Activated T-helper 1 cell treated with Interleukin-2 at 50 U/mL for 16 hours (primary cell): Measurements from ENCODE around the gene RING1.

ENCODE experiments used
- DNase-seq: peaks from one replicate; pipeline ENCODE4 v3.0.0-alpha.2; 2020; ENCODE audit warnings: low read depth

The RING1 gene

DNA sequence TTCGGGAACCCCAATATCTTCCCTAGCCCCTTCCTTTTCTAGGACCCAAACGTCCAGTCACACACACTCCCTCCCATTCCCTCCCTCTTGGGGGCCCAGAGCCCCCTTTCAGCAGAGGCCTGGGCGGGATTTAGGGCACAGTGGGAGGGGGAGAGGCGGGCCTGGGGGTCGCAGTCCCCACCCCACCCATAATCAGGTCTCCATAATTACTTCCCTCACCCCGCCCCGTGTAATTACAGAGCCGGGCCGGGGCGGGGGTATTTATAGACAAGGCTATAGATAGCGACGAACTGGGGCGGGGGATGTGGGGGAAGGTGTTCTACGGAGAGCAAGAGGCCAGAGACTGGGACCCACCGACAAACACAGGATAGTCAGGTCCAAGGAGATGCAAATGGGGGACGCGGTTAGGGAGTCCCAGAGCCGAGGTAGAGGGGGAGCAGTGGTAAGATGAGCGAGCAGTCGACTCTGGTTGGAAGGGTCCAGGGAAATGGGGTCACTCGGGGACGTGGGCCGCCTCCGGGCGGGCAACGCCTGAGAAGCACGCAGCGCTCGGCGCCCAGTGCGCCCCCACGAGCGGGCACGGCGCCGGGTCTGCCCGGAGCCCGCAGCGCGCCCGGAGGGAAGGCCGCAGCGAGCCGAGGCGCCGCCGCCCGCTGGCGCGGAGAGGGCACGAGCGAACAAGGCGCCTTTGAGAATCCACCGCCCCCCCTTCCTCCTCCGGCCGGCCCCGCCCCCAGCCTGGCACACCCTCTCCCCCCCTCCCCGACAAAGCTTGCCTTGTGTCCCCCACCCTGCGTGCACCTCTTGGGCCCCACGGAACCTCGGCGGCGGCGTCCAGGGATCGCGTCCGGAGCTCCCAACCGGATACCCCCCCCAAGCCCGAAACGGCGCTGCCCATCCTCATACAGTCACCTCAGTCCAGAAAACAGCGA, 15.4 kb upstream of the RING1 start:
- no peak for DNase-seq

DNA sequence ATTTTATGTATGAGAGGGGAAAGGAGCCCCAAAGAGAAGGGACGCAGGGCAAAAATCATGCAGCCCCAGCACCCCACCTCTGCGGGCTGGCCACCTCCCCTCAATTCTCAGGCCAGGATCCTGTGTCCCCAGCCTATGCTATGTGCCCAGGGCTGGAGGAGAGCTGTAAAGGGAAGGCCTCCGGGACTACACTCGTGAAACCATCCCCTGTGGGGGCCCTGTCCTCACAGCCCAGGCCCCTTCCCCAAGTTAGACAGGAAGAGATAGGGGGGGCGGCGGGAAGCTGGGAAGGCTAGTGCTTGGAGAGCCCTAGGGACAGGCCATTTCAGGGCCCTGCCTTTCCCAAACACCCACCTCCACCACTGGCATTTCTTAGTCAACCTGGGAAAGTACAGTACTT, 14.7 kb upstream of the RING1 start:
- DNase-seq = no peak

DNA sequence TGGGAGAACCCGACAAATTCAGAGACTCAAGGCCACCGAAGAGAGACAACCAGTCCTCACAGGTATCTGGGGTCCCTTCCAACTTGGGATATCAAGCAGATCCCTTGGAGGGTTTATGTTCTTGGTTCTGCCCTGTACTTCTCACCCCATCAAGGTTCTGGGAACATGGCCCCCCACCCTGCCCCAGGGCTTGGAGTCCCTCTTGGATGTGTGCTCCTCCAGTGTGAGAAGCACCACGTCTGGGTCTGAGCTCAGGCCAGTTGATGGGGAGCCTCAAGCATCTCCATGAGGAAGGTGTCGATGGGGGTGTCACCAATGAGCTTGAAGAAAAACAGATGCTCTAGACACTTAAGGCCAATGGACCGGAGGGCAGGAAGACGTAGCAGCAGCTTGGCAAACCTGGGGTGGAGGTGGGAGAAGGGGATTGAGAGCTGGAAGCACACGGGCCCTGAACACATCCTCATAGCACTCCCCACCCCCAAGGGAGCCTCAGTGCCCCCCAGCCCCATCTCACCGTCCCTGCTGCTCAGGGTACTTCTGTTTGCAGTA, 13.8 kb upstream of the RING1 start:
- DNase-seq = no peak

DNA sequence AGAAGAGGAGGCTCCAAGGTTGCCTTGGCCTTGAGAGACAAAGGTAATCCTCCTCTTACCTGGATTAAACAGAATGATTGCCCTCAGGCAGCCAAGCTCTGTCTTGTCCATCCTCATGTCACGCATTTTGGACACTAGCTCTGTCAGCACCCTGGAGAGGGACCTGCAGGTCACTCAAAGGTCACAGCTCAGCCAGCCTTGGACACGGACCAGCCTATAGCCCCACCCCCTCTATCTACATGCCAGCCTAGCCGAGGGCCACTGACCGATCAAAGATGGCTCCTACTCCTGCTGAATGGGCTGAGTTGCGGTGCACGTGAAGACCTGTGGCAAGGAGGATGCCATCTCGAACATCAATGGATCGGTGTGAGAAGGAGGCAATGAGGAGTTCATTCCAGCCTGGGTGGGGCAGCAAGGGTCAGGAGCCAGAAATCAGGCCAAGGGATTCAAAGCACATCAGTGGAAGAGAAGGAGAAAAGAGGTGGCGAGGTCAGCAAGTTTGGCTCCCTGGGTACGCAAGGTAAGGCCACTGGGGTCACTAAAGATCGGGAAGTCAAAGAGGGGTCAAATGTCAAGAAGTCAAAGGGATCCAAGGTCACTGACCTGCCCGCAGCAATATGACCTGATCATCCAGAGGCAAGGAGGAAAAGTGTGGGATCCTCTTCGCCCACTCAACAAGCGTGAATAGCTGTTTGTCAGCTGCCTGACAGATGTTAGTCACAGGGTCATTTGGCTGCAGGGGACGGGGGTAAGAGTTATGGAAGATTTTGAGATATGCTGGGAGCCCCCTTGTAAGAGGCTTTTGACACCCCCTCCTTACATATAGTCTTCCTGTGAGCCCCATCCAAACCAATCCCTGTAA, 12.8 kb upstream of the RING1 start:
- no peak for DNase-seq

DNA sequence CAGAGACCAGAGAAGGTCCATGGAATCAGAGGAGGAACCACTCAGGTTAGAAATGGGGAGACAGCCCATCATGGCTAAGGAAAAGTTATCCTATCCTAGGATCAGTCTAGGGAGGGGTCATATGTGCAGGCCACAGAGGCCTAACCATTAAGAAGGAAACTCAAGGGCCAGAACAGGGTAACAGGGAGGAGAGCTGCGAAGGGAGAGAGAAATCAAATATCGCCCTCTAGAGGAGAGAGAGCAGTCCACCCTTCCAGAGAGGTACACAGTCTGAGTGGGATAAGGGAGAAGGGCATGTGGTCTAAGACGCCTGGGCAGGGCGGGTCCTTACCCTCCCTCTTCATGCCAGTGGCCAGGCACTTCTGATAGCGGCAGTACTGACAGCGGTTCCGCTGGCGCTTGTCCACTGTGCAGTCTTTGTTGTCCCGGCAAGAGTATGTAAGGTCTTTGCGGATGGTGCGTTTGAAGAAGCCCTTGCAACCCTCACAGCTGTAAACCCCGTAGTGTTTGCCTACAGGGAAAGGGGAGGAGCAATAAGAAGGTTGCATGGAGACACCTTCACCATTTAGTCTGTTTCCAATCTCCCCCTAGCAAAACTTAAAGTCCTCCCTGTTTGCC, 10.8 kb upstream of the RING1 start:
- DNase-seq = no peak

DNA sequence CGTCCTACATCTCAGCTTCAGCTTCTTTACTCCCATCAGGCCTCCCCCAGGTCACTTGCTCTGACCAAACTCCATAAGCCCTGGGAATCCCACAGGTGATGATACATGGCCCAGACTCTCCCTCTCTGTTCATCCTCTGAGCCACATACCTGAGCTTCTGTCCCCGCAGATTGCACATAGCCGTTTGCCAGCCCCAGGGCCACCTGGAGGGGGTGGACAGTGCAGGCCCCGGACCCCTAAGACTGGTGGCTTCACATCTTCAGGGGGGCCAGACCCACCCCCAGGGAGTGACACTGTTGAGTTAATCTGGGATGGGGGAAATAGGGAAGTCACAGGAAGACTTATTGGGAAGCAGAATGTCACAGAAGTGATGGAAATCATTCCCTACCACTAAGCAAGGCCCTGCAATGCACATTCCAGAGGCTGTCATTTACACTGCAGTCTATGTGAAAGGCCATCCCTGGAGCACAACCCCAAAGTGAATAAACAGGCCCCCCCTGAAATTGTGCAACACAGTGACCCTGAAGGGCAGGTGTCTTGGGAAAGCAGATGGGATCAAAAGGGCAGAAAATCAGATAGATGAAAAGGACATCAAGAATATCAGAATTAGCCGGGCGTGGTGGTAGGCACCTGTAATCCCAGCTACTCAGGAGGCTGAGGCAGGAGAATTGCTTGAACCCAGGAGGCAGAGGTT, 10.0 kb upstream of the RING1 start:
- DNase-seq = no peak

DNA sequence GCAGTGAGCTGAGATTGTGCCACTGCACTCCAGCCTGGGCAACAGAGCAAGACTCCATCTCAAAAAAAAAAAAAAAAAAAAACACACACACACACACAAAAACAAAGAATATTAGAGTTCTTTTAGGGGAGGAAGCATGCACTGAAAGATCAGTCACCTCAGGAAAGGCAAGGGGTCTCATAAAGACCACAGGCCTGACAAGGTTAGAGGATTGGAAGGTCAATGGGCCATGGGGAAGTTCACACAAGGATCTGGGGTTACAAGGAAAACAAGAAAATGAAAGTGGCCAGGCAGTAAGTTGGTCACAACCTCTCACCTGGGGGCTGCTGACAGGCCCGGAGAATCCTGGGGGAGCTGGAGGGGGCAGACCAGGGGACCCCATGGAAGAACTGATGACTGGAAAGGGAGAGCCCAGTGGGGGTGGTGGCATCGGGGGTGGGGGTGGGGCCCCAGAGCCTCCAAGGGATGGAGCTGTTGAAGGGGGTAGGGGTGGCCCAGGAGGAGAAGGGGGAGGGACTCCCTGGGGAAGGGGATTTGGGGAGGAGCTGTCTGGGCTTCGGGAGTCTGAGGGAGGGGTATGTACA, 9.4 kb upstream of the RING1 start:
- no peak for DNase-seq

DNA sequence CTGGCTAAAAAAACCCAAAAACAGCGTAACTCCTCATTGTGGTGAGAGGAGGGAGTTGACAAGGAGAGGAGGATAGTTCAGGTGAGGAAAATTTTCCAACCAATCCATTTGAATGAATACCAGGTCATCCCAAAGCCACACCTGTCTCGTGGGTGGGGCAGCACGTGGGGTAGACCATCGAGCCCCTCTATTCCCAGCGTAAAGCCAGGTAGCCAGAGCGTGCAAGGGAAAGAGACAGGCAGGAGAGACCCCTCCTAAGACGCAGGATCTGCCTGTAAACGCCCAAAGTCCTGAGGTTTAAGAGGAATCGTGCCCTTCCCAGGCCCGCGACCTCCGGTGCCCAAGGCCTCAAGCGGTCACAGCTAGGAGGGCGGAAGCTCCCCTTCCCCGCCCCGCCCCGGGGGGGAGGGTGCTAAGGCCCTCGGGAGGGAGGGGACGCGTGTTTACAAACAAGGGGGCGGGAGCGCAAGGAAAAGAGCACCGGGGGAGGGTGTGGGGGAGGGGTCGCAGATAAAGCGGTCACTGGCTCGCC, 8.5 kb upstream of the RING1 start:
- DNase-seq = peak; percentile 61

DNA sequence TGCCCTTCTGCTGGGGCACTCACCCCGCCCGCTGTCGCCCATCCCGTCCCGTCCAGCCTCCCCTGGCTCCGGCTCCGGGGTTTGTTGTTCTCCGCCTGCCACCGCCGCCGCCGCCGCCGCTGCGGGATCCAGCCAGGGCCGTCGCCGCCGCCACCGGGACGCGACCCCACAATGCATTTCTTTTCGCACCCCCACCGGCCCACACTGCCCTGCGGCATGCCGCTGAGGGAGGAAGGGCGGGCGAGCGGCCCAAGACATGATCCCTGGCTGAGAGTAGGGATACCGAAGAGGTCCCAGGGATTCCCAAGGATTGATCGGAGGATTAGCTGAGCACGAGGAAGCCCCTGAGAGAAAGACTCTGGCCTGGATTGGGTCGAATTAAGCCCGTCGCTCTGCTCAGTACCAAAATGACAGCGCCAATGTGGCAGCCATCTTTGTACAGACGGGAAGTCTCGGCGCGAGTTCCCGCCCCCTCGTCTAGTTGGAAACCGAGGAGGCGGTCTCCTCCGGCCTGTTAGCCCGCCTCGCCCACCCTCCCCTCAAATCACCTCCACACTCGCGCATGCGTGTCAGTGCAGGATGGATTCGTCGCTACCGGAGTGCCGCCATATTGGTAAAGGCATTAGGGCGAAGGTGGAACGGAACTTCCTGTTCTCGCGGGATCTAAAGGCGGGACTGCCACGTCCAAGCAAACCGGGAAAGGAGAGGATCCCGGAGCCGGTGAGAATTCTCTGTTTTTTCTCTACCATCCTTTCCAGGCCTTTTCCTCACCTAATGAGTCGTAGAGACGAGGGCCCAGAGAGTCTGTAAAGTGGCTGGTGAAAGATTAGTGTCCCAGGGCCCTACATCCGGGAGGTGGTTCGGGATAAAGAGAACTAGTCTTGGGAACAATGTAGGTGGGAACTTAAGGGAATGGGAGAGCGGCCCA, 7.8 kb upstream of the RING1 start, which contains the start of the genes RXRB and SLC39A7:
RXRB (minus strand) TSS at position 447 of the 928 bp plus-strand sequence; CDS start at position 258, 189 bp downstream.
SLC39A7 (plus strand) TSS at position 649 of the 928 bp plus-strand sequence. CDS start 379 bp downstream, outside the sequence.
- DNase-seq = peak; percentile 99

DNA sequence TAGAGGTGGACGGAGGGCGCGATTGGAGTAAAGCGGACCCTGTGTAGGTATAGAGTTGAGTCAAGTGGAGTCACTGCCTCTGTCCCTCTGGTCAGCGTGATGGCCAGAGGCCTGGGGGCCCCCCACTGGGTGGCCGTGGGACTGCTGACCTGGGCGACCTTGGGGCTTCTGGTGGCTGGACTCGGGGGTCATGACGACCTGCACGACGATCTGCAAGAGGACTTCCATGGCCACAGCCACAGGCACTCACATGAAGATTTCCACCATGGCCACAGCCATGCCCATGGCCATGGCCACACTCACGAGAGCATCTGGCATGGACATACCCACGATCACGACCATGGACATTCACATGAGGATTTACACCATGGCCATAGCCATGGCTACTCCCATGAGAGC, 7.2 kb upstream of the RING1 start:
- DNase-seq = no peak

DNA sequence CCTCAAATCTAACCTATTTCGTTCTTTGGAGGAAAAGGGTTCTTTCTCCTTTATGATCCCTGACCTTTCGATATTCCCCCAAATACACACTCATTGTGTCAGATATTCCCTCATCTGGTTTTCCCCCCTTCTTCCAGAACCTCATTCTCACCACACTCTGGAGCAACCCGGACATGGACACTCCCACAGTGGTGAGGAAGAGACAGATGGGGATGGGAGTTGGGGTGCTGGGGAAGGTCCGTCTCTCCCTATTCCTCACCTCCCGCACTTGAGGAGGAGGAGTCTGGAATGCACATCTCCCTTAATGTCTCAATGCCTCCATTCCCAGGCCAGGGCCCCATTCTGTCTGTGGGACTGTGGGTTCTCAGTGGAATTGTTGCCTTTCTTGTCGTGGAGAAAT, 6.4 kb upstream of the RING1 start:
- no peak for DNase-seq

DNA sequence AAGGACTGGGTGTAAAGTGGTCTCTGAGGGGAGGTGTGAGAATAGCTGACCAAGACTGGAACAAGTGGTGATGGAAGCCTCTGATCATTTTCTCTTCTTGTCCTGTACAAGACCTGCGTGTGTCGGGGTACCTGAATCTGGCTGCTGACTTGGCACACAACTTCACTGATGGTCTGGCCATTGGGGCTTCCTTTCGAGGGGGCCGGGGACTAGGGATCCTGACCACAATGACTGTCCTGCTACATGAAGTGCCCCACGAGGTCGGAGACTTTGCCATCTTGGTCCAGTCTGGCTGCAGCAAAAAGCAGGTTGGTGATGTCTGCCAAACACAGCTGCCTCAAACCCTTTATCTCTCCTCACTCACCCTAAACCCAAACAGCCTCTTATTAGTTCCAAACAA, 5.5 kb upstream of the RING1 start:
- DNase-seq = no peak

DNA sequence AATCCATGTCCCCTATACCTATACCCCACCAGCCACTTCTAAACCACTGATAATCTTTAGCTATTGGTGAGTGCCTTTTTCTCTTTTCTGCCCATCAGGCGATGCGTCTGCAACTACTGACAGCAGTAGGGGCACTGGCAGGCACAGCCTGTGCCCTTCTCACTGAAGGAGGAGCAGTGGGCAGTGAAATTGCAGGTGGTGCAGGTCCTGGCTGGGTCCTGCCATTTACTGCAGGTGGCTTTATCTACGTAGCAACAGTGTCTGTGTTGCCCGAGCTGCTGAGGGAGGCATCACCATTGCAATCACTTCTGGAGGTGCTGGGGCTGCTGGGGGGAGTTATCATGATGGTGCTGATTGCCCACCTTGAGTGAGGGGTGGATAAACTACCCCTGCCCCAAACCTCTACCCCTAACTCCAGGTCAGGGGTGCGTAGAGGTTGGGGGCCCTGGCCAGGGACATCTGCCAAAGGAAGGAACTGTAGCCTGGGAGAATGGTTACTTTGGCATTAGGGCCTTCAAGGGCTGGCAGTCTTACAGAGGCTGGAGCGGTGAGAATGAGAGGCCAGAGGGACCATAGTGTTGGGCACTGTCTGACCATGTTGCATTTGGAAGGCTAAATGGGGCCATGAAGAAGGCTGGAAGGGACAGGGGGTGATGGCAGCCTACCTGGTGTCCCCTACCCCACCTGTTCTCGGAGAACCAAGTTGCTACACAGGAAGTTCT, 4.7 kb upstream of the RING1 start:
- DNase-seq = no peak

DNA sequence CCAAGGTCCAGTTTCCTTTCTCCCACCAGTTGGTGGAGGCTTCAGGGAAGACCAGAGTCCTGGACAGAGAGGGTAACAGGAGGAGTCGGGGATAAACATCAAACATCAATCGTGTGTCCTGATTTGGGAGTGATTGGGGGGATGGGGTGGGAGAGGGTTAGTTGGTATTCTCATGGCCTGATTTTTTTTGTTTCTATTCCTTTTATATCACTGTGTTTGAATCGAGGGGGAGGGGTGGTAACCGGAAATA, 4.2 kb upstream of the RING1 start:
- DNase-seq = no peak

DNA sequence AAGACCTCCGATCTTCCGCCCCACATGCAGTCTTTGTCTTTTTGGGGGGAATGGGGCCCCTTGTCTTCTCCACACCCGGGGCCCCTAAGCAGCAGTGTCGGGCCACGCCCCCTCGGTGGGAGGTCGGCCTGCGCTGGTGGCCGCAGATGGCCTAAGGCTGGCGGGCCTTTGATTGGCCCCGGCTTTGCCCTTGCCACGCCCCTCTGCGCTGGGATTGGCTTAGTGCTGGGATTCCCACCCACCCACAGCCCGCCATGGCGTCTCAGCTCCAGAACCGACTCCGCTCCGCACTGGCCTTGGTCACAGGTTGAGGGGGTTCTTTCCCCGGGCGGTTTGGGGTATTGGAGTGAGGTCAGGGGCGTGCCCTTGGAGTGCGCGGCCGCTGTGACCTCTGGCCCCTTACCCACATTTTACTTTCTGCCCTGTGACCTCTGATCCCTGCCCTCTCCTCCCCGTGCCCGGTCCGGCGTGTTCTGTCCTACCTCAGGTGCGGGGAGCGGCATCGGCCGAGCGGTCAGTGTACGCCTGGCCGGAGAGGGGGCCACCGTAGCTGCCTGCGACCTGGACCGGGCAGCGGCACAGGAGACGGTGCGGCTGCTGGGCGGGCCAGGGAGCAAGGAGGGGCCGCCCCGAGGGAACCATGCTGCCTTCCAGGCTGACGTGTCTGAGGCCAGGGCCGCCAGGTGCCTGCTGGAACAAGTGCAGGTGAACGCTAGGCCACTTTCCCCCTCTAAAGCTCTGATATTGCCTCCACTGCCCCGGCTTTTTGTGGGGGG, 3.7 kb upstream of the RING1 start, which contains the start of gene HSD17B8:
HSD17B8 (plus strand) TSS at position 241 of the 776 bp plus-strand sequence; CDS start at position 255, 14 bp downstream.
- DNase-seq = peak; percentile 83

DNA sequence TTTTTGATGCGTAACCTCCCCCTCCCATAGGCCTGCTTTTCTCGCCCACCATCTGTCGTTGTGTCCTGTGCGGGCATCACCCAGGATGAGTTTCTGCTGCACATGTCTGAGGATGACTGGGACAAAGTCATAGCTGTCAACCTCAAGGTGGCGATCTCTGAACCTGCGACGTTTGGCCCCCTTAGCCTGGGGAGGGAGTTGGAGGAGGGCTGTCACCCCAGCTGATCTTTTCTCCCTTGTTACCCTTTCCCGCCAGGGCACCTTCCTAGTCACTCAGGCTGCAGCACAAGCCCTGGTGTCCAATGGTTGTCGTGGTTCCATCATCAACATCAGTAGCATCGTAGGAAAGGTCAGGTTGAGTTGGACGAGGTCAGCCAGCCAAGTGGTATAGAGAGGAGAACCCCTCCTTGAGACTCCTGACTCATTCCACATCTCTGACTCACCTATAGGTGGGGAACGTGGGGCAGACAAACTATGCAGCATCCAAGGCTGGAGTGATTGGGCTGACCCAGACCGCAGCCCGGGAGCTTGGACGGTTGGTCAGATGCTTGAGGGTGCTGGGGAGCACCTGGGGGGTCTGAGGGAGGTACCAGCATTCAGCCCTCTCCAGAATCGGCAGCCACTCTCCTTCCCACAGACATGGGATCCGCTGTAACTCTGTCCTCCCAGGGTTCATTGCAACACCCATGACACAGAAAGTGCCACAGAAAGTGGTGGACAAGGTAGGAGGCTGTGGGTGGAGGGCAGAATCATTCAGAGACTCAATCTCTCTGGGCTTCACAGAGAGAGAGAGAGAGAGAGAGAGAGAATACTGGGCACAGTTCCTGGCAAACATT, 2.9 kb upstream of the RING1 start:
- no peak for DNase-seq
